Smooth muscle cell (in vitro differentiated cells): ENCODE measurements around the gene DNMT3A. TPM values are rescaled to one million over a fixed set of nuclear protein-coding genes. Genes with fewer than 3 reads are reported as not detected.

ENCODE experiments used
- DNase-seq: peaks from one replicate; lab custom pipeline; 2025; ENCODE audit not compliant: unreplicated experiment; lab: John Stamatoyannopoulos, UW
- H2AFZ ChIP-seq: fragments of 200-600 bp; sonication (generic); 2 replicates; pipeline ENCODE4 v1.6.0; 2016; ENCODE audit warnings: antibody characterized with exemption, low read depth, mild to moderate bottlenecking
- H3F3A ChIP-seq: fragments of 200-600 bp; sonication (generic); 2 replicates; pipeline ENCODE4 v1.6.0; 2017; ENCODE audit warnings: antibody characterized with exemption, low read depth
- H3K27ac ChIP-seq: fragments of 200-600 bp; sonication (generic); 2 replicates; pipeline ENCODE4 v1.5.1; 2016; ENCODE audit warnings: low read depth, mild to moderate bottlenecking
- H3K27me3 ChIP-seq: fragments of 200-600 bp; sonication (generic); 2 replicates; pipeline ENCODE4 v1.6.1; 2016; ENCODE audit warnings: low read depth, mild to moderate bottlenecking
- H3K36me3 ChIP-seq: fragments of 200-600 bp; sonication (generic); 2 replicates; pipeline ENCODE4 v1.5.1; 2016; ENCODE audit warnings: low read depth
- H3K4me1 ChIP-seq: fragments of 200-600 bp; sonication (generic); 2 replicates; pipeline ENCODE4 v1.5.1; 2016; ENCODE audit warnings: low read depth
- H3K4me2 ChIP-seq: fragments of 200-600 bp; sonication (generic); 2 replicates; pipeline ENCODE4 v1.6.0; 2016; ENCODE audit warnings: mild to moderate bottlenecking
- H3K4me3 ChIP-seq: fragments of 200-600 bp; sonication (generic); 2 replicates; pipeline ENCODE4 v1.5.1; 2016; ENCODE audit warnings: mild to moderate bottlenecking
- H3K79me2 ChIP-seq: fragments of 200-600 bp; sonication (generic); 2 replicates; pipeline ENCODE4 v1.6.0; 2016; ENCODE audit warnings: low read depth, mild to moderate bottlenecking
- H3K9ac ChIP-seq: fragments of 200-600 bp; sonication (generic); 2 replicates; pipeline ENCODE4 v1.6.0; 2016; ENCODE audit warnings: low read depth
- H3K9me3 ChIP-seq: fragments of 200-600 bp; sonication (generic); replicated peaks from 2 replicates; pipeline ENCODE4 v1.5.1; 2016; ENCODE audit warnings: low read depth
- H4K20me1 ChIP-seq: fragments of 200-600 bp; sonication (generic); 2 replicates; pipeline ENCODE4 v1.6.0; 2016; ENCODE audit warnings: low read depth
- CTCF ChIP-seq: fragments of 200-600 bp; sonication (generic); IDR thresholded peaks from 2 replicates; pipeline ENCODE4 v1.5.1; 2017; ENCODE audit warnings: borderline replicate concordance, mild to moderate bottlenecking, antibody characterized with exemption; ENCODE audit not compliant: insufficient read depth, poor library complexity, severe bottlenecking
- WGBS: methylation state at CpG from one replicate; pipeline ENCODE4 v1.1.7; 2016; ENCODE audit warnings: low lambda C conversion rate; 5-methylcytosine and 5-hydroxymethylcytosine counted together
- polyA plus RNA-seq: library from polyadenylated mRNA; unstranded; fragments of >200 nt; fragmentation: Nextera tagmentation; extraction: Ambion mirVana; gene quantifications from 2 replicates; pipeline ENCODE4 v1.2.1, GENCODE V29; 2016
- total RNA-seq: library from RNA; depleted of rRNA; stranded (reverse); fragments of >200 nt; gene quantifications from 2 replicates; pipeline ENCODE4 v1.2.3, GENCODE V29; 2014

DNMT3A gene
- total and polyA plus RNA-seq, 2 experiments from 2014 or later = 16.4 to 19.9 TPM

DNA sequence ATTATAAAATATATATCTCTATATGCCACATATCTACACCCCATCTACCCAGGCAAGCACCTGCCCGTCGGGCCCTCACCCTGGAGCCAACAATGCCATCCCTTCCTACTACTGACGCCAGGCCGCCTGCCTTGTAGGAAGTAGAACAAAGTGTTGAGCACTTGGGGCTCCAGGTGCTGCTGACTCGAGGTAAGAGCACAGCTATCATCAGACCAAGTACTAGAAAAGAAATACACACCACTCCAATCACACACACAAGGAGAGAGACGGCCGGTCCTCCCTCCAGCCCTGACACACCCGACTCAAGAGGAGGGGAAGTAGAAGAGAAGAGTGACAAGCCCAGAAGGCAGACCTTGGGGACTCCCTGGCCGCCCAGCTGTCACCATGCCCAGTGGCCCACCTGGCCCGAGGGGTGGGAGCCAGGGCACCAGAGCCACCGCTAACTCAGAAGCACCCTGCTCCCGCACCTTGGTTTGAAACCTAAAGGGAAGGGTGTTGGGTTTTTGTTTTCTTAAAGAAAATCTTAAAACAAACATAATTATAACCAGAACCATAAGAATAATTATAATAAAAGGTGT lies 109.4 kb downstream of the DNMT3A start:
- no peak overlapping the region for H2AFZ ChIP-seq
- no peak overlapping the region for H3K9ac ChIP-seq
- H3K4me1 ChIP-seq = peaks cover 12% of the 10 kb centered on the region
- no peak for TF ChIP-seq CTCF
- no peak overlapping the region for H3K27ac ChIP-seq
- no peaks in the 10 kb centered on the region for H3K9me3 ChIP-seq
- H3F3A ChIP-seq = peaks cover 7% of the 10 kb centered on the region
- no peak overlapping the region for H3K4me3 ChIP-seq
- no peaks in the 10 kb centered on the region for H3K79me2 ChIP-seq
- H3K4me2 ChIP-seq = no peak overlapping the region
- no peaks in the 10 kb centered on the region for H4K20me1 ChIP-seq
- peaks cover 11% of the 10 kb centered on the region for H3K36me3 ChIP-seq
- WGBS = 97% methylated on average over 12 of the region's 12 CpGs
- no peak for DNase-seq
- H3K27me3 ChIP-seq = no peaks in the 10 kb centered on the region

GRCh38 chr2:25230948-25231311 lies 110.8 kb downstream of the DNMT3A start:
- Histone ChIP-seq H3K4me2 (no peak overlapping the region), H3K27me3 (no peaks in the 10 kb centered on the region), H3K36me3 (peaks cover 11% of the 10 kb centered on the region), H3K9ac (no peak overlapping the region), H3F3A (peaks cover 7% of the 10 kb centered on the region), H3K4me3 (no peak overlapping the region), H4K20me1 (no peaks in the 10 kb centered on the region), H3K79me2 (no peaks in the 10 kb centered on the region), H3K9me3 (no peaks in the 10 kb centered on the region), H3K27ac (no peak overlapping the region), H3K4me1 (peaks cover 12% of the 10 kb centered on the region), H2AFZ (no peak overlapping the region)
- no peak for DNase-seq
- WGBS = 78% methylated on average over 8 of the region's 8 CpGs
- no peak for TF ChIP-seq CTCF

- H3F3A ChIP-seq = peaks cover 7% of the 10 kb centered on the region
- TF ChIP-seq CTCF = no peak
- H3K4me3 ChIP-seq = no peak overlapping the region
- no peaks in the 10 kb centered on the region for H4K20me1 ChIP-seq
- H3K9me3 ChIP-seq = no peaks in the 10 kb centered on the region
- H3K4me1 ChIP-seq = peaks cover 12% of the 10 kb centered on the region
- H3K9ac ChIP-seq = no peak overlapping the region
- H3K79me2 ChIP-seq = no peaks in the 10 kb centered on the region
- H3K4me2 ChIP-seq = no peak overlapping the region
- no peak overlapping the region for H2AFZ ChIP-seq
- WGBS = 92% methylated on average over 15 of the region's 16 CpGs
- no peaks in the 10 kb centered on the region for H3K27me3 ChIP-seq
- no peak overlapping the region for H3K27ac ChIP-seq
- DNase-seq = no peak
- peaks cover 11% of the 10 kb centered on the region for H3K36me3 ChIP-seq
Observed at GRCh38 chr2:25230198-25230947, 111.4 kb downstream of the DNMT3A start.
